ENCODE results near the gene ADAMTSL2. TPM values are rescaled to one million over a fixed set of nuclear protein-coding genes. Genes with fewer than 3 reads are reported as not detected.

Gene ADAMTSL2
- total and polyA plus RNA-seq, 2 of the 13 experiments (the other 11 are each of a cell fraction or from before 2014, with no cell fraction given) = 1.9 to 3.8 TPM

- TF ChIP-seq ATF6 (CRISPR knock-in tag; conservative IDR thresholded peaks at IDR 0.05) (no peak), ZBTB4 (CRISPR knock-in tag; IDR thresholded peaks at IDR 0.05; ENCODE audit: borderline replicate concordance) (no peak), NR2C2 (CRISPR knock-in tag; IDR thresholded peaks at IDR 0.05; ENCODE audit: borderline replicate concordance) (peak; percentile 25; the same call in 1 of the 2 replicates), ARID4A (CRISPR knock-in tag; IDR thresholded peaks at IDR 0.05; ENCODE audit: borderline replicate concordance) (no peak), LCORL (IDR thresholded peaks at IDR 0.05) (no peak), LCORL (CRISPR knock-in tag; IDR thresholded peaks at IDR 0.05) (peak; percentile 46), ZNF749 (CRISPR knock-in tag; IDR thresholded peaks at IDR 0.05; ENCODE audit: borderline replicate concordance) (no peak), HNF4A (CRISPR knock-in tag; IDR thresholded peaks at IDR 0.05) (peak; percentile 46; the same call in 1 of the 2 replicates)
These were observed 35.2 kb upstream of the ADAMTSL2 start (continued) for GRCh38 chr9:133499132-133499891.
